H1 (cell line): ENCODE data around the gene DMRTA1. TPM values are rescaled to one million over a fixed set of nuclear protein-coding genes. Genes with fewer than 3 reads are reported as not detected.
A peak's percentile ranks its signal among the peaks of the same experiment; 100 is the strongest.

Experiments
- ASH2L ChIP-seq: fragments of 200-600, 300-600 bp; sonication (generic); IDR thresholded peaks from one replicate; pipeline ENCODE4 v1.7.1; 2017; ENCODE audit warnings: low read length
- NANOG ChIP-seq: IDR thresholded peaks from 2 replicates; pipeline ENCODE4 v1.6.1; 2011; ENCODE audit warnings: low read length, low read depth, mild to moderate bottlenecking, inconsistent platforms; ENCODE audit not compliant: insufficient read depth, poor library complexity, severe bottlenecking
- RNF2 ChIP-seq: fragments of 200-900, 300-1000 bp; sonication (generic); IDR thresholded peaks from 2 replicates; pipeline ENCODE4 v1.7.1; 2016; ENCODE audit warnings: borderline replicate concordance, low read depth, mild to moderate bottlenecking, antibody characterized with exemption, low read length; ENCODE audit not compliant: poor library complexity, severe bottlenecking; ENCODE audit errors: missing control alignments
- TEAD4 ChIP-seq: IDR thresholded peaks from 2 replicates; pipeline ENCODE4 v1.6.1; 2012; ENCODE audit warnings: low read depth, low read length, inconsistent platforms, mixed read lengths
- polyA plus RNA-seq, 7 experiments: library from polyadenylated mRNA; depleted of rRNA in 3 of 7; stranded (reverse) in 5 of 7; unstranded in 2 of 7; fragments of >200 nt in 5 of 7; fragments of 200-250 nt in 2 of 7; gene quantifications; 1 replicate in 5 of 7; 2 replicates in 1 of 7; 4 replicates in 1 of 7; pipeline versions ENCODE4 v1.2.1 to v1.2.3, GENCODE V29; 2011 to 2013; ENCODE audit warnings: missing spikeins in 2 of 7, mixed read lengths in 2 of 7
- total RNA-seq: library from RNA; stranded (reverse); fragmentation: NEBNext Ultra II Directional; extraction: Animal tissue kit (Norgen Biotek cat#: 25700); gene quantifications from 2 replicates; pipeline ENCODE4 v1.2.1, GENCODE V29; 2021
- TF ChIP-seq, protein P1 (sequence below), 3 experiments: IDR thresholded peaks; 1 replicate in 2 of 3; 2 replicates in 1 of 3; pipeline versions ENCODE4 v1.5.1 to v1.6.1; 2011; ENCODE audit warnings: low read length in 3 of 3, mild to moderate bottlenecking in 3 of 3, inconsistent platforms in 2 of 3, low read depth in 1 of 3, moderate library complexity in 1 of 3; ENCODE audit not compliant: insufficient read depth in 1 of 3; ENCODE audit errors: control extremely low read depth in 1 of 3

DMRTA1 gene
- total and polyA plus RNA-seq, 2 of the 8 experiments (the other 6 are each of a cell fraction or from before 2014, with no cell fraction given), result 1.5 to 3.3 TPM

DNA sequence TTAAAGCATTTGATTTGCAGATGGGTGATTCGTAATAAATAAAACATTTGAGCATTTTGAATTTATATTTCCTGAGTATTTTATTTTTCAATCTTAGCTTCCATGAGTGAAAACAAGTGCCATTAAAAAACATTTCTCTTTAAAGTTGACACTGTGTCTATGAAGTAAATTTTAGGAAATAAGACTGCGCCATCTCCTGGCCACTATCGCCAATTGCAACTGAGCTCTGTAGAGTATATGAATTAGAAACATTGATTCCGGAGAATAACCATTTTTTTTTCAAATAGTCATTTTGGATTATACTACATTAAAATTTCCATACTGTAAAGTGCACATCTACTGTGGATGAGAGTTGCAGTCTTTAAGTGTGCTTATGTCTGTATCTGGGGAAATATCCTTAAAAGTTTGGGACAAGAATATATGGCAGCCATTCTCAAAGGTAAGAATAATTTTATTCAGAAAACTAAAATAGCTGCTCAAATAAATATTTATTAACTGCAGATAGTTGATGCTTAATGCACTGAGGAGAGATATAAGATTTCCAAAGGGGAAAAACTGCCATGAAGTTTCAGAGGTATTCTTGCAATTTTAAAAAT lies 5.9 kb downstream of the DMRTA1 start (continued):
- TF ChIP-seq, protein P1, sequence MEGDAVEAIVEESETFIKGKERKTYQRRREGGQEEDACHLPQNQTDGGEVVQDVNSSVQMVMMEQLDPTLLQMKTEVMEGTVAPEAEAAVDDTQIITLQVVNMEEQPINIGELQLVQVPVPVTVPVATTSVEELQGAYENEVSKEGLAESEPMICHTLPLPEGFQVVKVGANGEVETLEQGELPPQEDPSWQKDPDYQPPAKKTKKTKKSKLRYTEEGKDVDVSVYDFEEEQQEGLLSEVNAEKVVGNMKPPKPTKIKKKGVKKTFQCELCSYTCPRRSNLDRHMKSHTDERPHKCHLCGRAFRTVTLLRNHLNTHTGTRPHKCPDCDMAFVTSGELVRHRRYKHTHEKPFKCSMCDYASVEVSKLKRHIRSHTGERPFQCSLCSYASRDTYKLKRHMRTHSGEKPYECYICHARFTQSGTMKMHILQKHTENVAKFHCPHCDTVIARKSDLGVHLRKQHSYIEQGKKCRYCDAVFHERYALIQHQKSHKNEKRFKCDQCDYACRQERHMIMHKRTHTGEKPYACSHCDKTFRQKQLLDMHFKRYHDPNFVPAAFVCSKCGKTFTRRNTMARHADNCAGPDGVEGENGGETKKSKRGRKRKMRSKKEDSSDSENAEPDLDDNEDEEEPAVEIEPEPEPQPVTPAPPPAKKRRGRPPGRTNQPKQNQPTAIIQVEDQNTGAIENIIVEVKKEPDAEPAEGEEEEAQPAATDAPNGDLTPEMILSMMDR (IDR thresholded peaks at IDR 0.05; ENCODE audit: control extremely low read depth in 1 of 3, insufficient read depth in 1 of 3, low read depth in 1 of 3, low read length in 3 of 3), result peak in 2 of 3 experiments; percentile 57 to 58; a peak in 2 of 4 replicates
- TF ChIP-seq ASH2L (no peak), NANOG (no peak), TEAD4 (no peak), RNF2 (no peak)
